GM12892 (cell line): ENCODE data around the gene NRXN3.

Source experiments
- POLR2A ChIP-seq: IDR thresholded peaks from 2 replicates; pipeline ENCODE4 v1.6.1; 2011; ENCODE audit warnings: low read depth, low read length, control low read depth
- POLR2AphosphoS5 ChIP-seq: IDR thresholded peaks from 2 replicates; pipeline ENCODE4 v1.6.1; 2011; ENCODE audit warnings: low read depth, low read length, control low read depth

- TF ChIP-seq POLR2A (no peak), POLR2AphosphoS5 (no peak)
Observed at GRCh38 chr14:78188882-78189281, 18.7 kb downstream of the NRXN3 start.
